HG03175 (cell line): ENCODE results near the gene PCSK5.

Source experiments
- ATAC-seq: cut with Tn5 transposase; IDR thresholded peaks from one replicate; pipeline ENCODE4 v1.9.1; 2021; ENCODE audit warnings: mild to moderate bottlenecking, moderate library complexity; ENCODE audit not compliant: unreplicated experiment

The PCSK5 gene

DNA sequence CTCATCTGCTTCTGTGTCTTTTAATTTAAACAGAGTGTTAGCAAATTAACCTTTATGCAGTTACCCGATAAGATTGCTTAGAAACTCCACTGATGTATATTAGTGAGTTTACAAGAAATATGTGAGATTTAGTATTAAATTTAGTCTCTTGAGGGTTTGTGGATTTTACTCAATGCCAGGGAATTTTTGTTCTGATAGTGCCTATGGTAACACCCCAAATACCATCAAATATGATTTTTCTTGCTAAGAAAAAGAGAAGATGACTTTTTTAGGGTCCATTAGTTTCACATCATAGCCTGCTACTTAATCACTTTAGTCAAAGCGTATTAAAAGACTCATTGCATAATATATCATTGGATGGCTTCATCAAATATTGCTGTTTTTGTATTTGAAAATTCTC is 224.9 kb downstream of the PCSK5 start:
- no peak for ATAC-seq

DNA sequence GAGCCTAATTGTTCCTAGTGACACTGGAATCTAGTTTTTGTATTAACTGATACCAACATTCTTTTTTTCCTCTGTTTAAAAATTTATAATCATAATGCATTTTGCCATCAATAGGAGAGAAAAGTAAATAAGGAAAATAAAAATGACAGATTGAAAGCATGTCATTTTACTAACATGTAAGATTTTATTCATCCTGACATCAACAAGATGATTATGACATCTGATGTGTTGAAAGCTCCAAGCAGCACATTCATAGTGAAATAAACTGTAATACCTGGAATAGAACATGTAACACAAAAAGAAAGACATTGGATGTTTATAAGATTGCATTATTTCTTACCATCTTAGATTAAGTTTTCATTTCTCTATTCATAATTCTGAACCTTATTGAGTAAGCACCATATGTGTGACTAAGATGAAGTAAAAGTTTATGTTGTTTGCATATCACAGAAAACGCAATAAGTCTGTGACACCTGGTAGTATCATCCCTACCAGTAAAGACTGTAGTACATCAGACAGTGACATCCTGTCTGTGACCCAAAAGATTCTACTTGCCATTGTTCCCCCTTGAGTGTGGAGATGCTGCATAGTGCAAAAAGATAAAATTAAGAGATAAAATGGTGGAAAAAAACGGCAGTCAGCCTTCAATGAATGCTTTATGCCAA is 225.6 kb downstream of the PCSK5 start:
- no peak for ATAC-seq

DNA sequence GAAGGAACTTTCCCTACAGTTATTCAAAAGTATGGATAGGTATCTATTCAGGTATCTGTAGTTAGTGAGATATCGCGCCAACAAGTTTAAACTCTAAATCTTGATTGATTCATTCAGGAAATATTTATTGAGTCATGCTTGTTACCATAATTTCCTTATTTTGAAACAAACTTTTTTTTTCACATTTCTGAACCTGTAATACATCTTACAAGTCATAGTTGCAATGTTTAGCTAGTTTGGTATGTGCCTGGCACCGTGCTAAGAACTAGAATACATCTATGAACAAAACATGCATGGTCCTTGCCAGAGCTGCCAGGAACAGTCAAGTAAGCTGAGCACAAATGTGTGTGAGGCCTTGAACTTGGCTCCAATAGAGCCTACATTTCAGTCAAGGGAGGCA is 226.4 kb downstream of the PCSK5 start:
- no peak for ATAC-seq

DNA sequence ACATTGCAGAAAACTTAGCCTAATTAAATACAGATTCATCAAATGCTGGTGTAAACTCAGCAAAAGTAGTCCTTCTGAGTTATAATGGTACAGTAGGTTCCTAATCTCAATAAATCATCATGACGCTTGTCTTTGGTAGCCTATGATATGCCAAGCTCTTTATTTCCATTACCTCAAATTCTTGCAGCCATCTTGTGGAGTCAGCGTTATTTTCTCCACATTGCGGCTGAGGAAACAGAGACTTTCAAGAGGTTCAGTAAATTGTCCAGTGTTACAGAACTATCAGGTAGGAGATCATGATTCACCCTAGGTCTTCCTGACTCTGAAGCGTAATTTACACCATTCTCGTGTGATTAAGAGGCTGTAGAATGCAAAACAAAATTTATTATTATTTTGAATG is 237.2 kb downstream of the PCSK5 start:
- ATAC-seq = no peak

DNA sequence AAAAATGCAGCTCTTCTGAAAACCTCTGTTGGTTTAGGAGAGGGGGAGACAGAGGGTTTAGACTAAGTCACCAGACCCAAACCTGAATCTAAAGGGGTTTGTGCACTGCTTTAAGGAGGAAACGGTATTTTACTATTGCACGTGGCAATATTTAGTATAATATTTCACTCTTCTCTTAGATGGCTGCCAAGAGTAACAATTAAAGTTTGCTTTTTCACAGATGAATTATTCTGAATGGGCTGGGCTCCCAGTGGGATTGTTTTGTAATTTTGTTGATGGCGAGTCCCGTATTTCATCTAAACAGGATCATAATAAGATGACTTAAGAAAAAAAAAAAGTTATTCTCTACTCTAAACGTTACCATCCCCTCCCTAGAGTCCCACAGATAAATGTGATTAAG is 245.4 kb downstream of the PCSK5 start:
- ATAC-seq = no peak

DNA sequence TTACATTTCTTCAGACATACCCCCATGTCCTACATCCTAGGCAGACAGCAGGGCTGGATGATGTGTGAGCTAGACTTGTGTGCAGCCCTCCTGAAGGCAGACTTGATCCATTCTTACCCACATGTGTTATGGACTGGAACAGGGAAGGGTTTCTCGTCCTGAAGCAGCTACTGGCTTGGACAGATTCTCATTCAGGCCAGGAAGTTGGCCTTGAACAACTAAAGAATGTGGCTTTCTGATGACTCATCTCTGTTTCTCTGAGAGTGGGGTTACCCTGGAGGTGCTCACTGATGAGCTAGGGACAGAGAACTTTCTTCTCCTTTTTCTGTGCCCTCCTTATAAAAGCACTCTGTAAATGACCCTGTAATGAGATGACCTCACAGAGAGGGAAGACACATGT is 246.5 kb downstream of the PCSK5 start:
- ATAC-seq = no peak

DNA sequence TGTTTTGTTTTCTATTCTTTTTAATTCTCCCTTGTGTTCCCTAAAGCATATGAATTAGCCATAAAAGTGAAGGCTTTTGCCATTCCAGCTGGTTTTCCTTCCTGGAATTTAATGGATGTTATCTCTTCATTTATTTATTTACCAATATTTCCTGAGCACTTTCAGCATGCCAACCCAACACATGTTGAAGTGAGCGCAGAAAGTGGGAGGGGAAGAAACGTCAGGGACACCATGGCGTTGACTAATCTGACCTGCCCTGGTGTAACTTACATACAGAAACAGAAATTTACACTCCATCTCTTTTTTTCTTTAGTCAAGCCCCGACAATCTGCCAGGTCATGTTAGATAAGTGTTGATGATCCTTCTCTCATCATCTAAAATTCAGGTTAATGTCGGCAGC is 247.5 kb downstream of the PCSK5 start:
- no peak for ATAC-seq

DNA sequence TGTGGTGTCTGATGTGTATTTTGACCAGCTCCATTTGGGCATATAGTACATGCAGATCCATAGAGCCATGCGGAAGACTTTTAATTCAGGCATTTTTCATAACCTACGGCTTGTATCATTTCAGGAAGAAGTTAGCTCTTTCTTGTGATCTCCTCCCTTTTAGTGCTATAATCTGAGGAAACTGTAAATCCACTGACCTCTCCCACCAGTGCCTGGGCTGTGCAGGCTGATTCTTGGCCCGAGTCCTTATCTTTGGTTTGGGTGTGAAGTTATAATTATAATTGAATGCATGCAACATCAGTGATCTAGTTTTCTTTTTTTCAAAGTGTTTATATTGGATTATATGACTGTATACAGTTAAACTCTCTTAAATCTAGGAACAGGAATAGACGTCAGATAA is 247.9 kb downstream of the PCSK5 start:
- ATAC-seq = no peak

DNA sequence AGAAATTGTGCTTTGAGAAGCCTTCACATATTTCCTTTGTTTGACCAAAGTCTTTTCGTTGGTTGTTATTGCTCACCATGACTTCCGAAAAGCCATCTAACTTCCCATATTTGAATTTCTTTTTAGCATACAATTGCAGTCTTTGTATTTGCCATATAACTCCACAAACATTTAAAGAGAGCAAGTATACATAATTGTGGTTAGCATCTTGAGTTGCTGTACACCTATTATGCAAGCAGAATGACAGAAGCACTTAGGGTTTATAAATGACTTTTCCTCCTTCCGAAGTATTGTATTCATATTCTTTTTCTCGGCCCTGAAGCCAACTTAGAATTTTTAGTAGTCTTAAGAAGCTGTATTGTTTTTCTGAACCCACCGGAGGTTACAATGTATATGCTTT is 253.4 kb downstream of the PCSK5 start:
- ATAC-seq = no peak

DNA sequence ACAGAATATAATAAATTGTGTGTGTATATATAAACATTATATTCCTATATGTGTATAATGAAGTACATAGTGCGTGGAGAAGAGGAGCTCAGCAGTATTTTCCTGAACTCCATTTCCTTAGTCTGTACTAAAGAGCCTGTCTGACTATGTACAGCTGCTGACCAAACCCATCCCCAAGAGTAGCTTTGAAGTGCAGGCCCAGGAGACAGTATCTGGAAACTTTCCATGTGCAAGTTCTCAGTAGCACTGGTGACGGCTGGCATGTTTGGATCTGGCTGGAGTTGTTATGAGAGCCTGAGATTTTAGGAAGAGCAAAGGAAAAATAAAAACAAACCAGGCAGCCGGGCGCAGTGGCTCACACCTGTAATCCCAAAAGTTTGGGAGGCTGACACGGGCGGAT is 259.5 kb downstream of the PCSK5 start:
- no peak for ATAC-seq

DNA sequence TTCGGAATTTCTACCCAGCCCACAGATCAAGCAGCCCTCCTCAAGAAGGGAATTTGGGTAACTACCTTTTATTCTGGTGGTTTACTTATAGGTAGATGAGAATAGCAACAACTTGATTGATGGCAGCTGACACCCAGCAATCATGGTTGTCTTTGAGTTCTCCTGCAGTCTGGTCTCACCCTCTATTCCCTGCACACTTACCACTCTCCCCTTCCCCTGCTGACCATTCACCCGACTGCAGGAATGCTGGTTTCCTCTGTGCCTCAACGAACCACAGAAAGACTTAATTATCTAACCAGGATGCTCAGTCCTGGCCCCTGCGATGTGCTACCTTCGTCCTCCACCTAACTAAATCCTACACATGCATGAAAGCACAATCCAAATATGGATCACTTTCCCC is 260.8 kb downstream of the PCSK5 start:
- ATAC-seq = no peak

DNA sequence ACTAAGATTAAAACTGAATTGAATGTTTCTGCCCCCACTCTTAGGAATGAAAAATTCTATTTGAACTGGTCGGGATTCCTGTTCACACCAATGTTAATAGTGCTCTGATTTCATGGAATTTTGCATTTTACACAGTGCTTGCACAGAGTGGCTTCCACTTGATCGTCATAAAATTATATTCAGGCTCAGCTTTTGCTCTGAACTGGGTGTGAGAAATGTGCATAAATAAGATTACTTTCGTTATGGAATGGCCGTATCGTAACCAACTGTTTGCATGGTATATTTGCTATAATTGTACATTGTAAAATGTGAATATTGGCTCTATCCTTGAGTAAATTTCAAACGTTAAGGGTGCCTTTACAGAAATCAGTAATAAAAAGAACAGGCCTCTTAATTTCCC is 262.9 kb downstream of the PCSK5 start:
- no peak for ATAC-seq

DNA sequence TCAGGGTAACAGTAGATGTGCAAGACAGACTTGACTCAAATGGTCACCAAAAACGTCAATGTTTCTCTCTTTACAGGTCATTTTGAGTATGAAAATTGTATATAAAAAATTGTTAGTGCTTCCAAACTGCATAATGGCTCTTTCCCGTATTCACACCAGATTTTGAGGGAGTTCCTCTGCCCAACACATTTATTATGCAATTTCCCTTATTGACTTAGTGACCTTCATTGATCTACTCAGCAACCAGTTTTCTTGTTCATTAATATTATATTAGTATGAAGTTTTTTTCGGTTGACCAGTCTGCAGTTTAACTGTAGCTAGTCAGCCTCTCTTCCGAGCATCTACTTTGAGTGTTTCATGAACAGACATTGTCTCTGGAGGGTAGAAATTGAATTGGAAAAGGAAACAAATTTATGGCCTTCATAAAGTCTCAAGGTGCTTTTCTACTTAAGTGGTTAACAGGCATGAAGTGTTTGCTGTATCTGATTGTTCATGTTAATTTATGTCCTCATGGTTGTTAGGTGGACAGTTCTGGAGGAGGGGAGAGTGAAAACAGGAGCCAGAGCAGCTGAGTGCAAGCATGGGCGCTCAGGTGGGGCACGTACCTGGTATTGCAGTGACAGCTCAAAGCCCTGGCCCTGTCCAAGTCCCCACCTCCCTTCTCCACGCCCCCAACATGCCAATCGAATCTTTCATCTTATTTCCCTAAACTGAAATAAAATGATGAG is 263.6 kb downstream of the PCSK5 start:
- no peak for ATAC-seq

DNA sequence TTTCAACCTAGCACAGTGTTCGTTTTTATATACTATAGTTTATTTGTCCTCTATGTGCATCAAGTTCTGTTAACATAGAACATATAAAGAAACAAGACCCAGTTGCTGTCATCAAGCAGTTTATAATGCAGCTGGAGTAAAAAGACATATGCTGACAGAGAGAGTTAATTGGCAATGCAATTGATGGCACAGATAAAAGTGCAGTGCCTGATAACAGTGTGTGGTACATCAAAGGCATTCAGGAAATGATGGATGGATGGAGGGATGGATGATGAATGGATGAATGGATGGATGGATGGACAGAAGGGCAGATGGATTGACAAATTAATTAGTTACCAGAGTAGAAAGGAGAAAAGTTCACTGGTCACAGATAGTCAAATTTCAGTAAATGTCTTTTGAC is 264.9 kb downstream of the PCSK5 start:
- ATAC-seq = no peak

DNA sequence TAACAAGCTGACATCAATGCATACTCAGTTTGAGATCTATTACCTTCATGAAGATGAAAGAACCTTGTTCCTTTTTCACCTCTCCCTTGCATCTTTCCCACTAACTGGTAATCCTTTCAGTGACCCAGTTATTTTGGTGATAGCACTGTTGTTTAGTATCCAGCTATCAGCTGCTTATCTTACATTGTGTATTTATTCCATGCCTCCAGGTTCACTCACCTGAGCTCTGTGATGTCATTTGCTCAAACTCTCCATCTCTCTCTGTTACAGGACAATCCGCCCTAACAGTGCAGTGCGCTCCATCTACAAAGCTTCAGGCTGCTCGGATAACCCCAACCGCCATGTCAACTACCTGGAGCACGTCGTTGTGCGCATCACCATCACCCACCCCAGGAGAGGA is 268.2 kb downstream of the PCSK5 start:
- ATAC-seq = no peak

DNA sequence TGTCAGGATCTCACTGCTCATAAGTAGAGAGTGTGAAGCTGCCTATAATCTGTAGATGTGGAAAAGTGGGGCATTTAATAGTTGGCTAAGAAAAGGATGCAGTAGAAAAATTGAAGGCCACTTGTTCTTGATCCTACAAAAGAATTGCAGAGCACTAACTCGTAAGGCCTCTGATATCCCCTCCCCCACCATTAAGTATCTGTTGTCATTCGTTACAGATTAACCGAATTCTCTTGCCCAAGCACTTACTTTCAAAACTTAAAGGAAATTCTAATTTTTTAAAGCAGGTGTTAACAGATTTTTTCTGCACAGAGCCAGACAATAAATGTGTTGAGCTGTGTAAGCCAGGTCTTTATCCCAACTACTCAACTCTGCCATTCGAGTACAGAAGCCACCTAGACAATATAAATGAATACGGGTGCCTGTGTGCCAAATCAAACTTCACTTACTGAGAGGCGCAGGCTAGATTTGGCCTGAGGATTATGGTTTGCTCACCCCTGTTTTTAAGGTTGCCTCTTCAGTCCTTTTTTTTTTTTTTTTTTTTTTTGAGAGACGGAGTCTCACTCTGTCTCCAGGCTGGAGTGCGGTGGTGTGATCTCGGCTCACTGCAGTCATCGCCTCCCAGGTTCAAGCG is 268.9 kb downstream of the PCSK5 start:
- ATAC-seq = no peak

DNA sequence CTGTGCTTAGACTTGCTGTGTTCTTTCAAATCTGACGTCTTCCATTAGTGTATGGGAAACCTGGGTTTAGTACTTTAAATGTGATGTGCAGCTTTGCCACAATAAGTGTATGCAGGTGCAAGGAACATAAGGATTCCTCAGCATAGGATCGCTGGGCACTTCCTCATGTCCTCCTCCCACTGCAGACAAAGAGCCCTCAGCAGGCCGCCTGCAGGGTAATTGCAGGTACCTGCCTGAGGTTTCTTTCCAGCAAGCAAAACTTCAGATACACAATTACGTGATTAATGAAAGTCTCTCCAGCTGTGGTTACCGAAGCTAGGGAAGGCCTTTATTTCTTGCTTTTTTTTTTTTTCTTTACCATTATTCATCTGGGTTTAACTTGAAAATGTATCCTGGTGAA is 270.6 kb downstream of the PCSK5 start:
- ATAC-seq = no peak

DNA sequence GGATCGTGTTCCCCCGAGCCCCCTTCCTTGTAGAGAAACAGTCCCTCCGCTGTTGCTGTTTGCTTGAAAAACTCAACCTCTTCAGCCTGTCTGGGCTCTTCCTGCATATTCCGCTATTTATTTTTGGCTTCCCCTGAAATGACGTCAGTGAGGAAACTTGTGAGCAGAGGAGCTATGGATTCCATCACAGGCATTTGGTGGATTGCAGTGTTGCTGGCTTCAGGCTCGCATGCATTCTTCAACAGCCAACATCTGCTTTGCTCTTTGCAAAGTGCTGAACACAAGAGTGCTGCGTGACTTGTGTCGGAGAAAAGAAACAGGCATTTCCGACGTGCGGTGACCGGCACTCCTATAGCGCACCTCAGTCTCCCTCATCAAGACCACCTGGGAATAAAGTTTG is 271.1 kb downstream of the PCSK5 start:
- no peak for ATAC-seq

DNA sequence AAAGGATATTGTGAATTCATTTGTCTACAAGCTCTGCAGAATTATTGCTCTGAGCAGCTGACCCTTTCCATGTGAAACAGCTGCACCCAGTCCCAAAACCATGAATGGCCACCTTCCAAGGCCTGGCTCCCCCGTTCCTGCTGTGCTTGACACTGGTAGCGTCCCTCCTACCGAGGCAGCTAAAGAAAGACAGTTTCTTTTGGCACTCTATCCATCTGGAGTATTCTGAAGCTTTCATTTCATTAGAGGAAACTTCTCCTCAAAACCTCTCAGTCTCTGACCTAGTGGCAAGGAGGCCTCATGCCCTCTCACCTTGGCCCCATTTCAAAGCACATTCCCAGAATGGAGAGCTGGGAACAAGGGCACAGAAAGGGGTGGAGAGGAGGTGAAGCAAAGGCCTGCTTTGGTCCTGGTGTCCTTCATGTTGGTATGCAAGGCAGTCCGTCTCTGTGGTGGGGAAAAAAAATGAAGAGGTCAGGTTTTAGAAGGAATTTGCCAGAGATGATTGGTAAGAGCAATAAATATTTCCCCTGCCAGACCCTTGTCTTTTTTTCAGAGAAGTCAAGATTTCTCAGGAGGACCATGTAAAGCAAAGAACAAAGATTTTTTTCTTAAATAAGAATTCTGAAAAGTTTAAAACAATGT is 271.7 kb downstream of the PCSK5 start:
- no peak for ATAC-seq

DNA sequence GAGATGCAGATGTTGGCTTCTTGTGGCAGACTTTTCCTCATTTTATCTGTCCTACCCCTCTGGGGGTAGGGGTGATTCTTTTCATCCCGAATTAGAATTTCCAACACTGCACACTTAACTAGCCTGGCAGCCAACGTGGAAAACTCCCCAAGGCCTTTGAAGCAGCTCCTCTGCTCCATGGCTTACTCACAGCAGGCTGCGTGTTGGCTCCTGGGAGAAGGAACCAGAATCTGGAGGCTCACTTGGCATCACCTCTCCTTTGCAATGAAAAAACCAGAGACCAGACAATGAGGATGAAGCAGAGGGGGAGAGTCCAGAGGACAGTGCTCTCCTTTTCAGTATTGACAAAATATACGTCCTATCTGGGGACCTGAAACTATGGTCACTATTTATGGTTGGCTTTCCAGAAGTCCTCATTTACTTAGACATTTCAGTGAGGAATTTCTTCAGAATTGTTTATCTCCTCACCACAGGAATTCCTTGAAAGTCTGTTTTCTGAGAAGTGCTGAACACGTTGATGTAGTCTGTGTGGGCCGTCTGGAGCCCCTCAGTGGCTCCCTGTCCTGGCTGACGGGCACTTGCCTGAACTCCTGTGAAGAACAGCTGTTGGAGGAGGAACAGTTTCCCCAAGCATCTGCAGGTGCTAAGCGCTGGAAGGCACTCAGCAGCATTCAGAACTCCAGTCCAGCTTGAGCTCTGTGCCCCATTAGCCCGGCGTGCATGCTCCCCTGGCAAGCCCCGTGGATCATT is 272.5 kb downstream of the PCSK5 start:
- ATAC-seq = no peak

DNA sequence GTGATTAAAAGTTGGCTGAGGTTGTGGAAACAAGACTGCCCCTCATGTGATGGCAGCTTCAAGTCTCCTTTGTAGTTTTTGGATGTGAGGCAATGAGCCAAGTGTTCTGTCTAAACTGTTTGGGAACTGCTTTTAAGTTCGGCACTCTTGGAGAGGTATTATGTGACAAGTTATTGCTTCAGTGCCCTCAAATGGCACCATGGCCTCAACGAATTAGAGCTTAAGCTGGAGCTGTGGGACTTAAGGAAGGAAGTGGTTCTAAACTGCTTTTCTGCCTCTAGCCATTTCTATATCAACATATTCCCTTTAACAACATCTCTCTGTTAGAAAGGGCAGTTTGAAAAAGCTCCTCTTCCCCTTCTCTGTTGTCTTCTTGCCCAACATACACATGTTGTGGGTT is 276.1 kb downstream of the PCSK5 start:
- ATAC-seq = no peak
